ENCODE measurements around the gene HSPBAP1.

HSPBAP1 gene

DNA sequence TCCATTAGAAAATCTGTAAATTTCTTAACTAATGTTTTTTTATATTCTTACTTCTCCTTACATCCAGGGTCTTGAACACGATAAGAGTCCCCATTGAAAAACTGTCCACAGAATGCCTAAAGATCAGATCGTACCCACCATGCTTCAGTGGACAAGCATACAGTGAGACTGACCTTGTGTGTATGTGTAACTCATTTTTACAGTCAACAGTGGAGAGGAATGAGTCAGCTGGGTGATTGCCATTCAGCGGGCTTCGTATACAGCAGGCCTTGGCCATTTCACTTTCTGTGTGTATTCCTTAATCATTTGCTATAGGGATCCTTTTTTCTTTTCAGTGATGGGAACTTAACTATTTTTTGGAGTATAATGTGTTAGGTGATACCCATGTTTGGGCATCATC, 102.4 kb downstream of the HSPBAP1 start:
- DNase-seq, result no peak

DNA sequence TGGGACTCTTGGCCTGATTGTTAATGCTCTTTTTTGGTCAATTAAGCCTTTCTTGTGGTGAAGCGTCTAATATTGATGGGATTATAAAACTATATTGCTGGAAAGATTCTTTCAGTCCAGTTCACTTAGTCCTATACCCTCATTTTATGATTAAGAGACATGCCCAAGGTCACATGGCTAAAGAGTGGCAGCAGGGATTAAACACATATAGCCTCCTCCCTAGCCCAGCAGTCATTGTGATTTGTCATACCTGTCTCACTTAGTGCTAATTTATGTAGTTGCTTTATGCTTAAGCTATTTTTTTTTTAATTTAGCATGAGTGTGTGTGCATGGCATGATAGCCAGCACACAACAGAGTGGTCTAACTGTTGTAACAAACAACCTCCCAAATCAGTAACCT, 103.5 kb downstream of the HSPBAP1 start:
- no peak for DNase-seq

Measured in anterior cingulate cortex (tissue), 58 donors.